ENCODE results near the gene PDE4B.

DNA sequence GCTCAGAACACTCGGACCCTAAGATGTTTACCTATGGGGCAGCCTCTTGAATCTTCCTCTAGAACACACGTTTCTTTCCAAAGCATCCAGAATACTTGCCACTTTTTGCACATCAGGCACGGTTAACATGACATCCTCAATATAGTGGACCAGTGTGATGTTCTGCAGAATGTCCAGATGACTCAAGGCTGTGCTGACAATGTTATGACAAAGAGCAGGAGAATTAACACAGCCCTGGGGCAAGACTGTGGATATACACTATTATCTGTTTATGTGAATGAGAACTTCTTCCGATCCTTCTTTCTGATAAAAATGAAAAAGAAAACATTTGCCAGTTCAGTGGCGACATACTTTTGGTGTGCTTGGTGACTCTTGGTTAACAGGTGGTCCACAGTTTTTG, 154.3 kb downstream of the PDE4B start:
- TF ChIP-seq POLR2AphosphoS5 (IDR thresholded peaks at IDR 0.05; ENCODE audit: low read depth, low read length) (no peak), POLR2A (IDR thresholded peaks at IDR 0.05; ENCODE audit: low read depth, low read length) (no peak), TAF1 (IDR thresholded peaks at IDR 0.05; ENCODE audit: low read depth, low read length) (no peak)
